AG04449 (cell line): Measurements from ENCODE around the gene KIDINS220.
A peak's percentile ranks its signal among the peaks of the same experiment; 100 is the strongest.

Experiments used
- CTCF ChIA-PET: fragments of 350-600 bp; formaldehyde crosslinking; extraction: SDS; loops from one replicate; lab custom pipeline; 2021; ENCODE audit warnings: antibody characterized with exemption; lab: Yijun Ruan, JAX
- POLR2A ChIA-PET: fragments of 400-600, 350-600 bp; formaldehyde crosslinking; extraction: SDS; loops from one replicate; lab custom pipeline; 2020; ENCODE audit warnings: antibody characterized with exemption, inconsistent platforms; lab: Yijun Ruan, JAX
- DNase-seq: peaks from one replicate; pipeline ENCODE4 v3.0.0-alpha.2; 2010; ENCODE audit warnings: low read depth, low spot score
- H3K4me3 ChIP-seq: 2 replicates; pipeline ENCODE4 v1.5.1; 2011; ENCODE audit warnings: low read depth, mild to moderate bottlenecking, control low read depth, low read length
- TF ChIP-seq, protein P1 (sequence below): IDR thresholded peaks from one replicate; pipeline ENCODE4 v1.5.1; 2011; ENCODE audit warnings: mild to moderate bottlenecking, moderate library complexity, low read length, control low read depth, inconsistent platforms; ENCODE audit not compliant: insufficient read depth; ENCODE audit errors: missing control alignments

KIDINS220 gene

DNA sequence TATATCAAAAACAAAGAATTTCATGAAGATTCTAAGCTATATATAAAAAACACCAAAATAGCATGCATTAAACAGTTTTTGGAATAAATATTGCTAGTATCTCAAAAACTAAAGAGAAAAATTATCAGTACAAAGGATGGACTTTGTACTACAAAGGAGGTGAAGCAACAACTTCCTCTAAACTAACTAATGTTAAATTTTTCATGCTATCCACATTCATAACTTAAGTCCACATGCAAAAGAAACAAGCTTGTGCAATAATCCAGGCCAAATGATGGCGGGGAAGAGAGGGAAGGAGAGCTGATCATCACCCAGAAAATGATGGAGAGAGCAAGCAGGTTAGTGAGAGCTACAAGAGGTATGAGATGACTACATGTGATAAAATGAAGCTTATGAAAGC, 70.1 kb downstream of the KIDINS220 start:
- no peak overlapping the region for H3K4me3 ChIP-seq
- TF ChIP-seq, protein P1, sequence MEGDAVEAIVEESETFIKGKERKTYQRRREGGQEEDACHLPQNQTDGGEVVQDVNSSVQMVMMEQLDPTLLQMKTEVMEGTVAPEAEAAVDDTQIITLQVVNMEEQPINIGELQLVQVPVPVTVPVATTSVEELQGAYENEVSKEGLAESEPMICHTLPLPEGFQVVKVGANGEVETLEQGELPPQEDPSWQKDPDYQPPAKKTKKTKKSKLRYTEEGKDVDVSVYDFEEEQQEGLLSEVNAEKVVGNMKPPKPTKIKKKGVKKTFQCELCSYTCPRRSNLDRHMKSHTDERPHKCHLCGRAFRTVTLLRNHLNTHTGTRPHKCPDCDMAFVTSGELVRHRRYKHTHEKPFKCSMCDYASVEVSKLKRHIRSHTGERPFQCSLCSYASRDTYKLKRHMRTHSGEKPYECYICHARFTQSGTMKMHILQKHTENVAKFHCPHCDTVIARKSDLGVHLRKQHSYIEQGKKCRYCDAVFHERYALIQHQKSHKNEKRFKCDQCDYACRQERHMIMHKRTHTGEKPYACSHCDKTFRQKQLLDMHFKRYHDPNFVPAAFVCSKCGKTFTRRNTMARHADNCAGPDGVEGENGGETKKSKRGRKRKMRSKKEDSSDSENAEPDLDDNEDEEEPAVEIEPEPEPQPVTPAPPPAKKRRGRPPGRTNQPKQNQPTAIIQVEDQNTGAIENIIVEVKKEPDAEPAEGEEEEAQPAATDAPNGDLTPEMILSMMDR = no peak
- no peak for DNase-seq
- ChIA-PET CTCF (interaction anchor here (1.9 kb wide), 1 partner anchor 1564 kb away, joined by 3 read pairs; no protein-coding TSS in a partner anchor), POLR2A (no interaction called here)

DNA sequence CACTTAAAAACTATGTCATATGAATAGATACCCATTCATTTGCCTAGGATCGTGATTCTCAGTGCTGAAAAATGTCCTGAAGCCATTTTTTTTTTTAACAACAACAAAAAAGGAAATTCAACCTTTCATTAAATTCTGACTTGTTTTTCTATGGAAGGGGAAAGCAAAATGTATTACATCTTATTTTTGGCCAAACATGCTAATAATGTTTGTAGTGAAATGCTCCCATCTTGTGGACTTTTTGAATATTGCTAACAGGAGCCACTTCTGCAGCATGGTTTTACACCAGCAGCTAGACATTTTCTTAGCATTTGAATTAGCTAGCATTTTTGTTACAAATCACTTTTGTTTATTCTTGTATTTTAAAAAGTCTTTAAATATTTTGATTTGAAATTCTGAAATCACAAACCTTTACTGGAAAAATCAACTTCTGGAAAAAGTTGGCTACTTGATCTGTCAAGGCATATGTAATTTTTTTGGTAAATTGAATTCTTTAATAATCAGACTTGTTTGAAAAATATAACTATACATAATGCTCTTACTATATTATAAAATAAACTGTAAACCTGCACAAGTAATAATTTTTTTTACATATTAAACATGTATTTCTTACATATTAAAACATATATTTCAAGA, 75.8 kb downstream of the KIDINS220 start:
- TF ChIP-seq, protein P1 = peak; percentile 43
- ChIA-PET POLR2A (no interaction called here), CTCF (interaction anchor here (0.6 to 2.7 kb wide), 13 partner anchors 8 to 1666 kb away, joined by 3 to 10 read pairs (median 3); no protein-coding TSS in a partner anchor)
- no peak for DNase-seq
- no peak overlapping the region for H3K4me3 ChIP-seq

DNA sequence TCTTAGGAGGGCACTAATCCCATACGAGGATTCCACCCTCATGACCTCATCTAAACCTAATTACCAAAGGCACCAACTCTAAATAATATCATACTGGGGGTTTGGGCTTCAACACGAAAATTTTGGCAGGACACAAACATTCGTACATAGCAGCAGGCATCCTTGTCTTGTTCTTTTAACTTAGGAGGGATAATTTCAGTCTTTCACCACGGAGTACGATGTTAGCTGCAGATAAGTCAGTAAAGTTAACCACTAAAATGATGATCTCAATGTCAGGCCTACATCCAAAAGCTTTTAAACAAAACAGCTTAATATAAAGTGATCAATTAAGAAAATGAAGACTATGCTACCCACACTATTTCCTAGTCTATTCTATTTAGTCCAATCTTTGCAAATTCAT, 80.7 kb downstream of the KIDINS220 start:
- no peak overlapping the region for H3K4me3 ChIP-seq
- TF ChIP-seq, protein P1 = no peak
- DNase-seq = no peak
- ChIA-PET CTCF (interaction anchor here (0.7 to 1.2 kb wide), 2 partner anchors 9 to 1660 kb away, joined by 3 to 4 read pairs; no protein-coding TSS in a partner anchor), POLR2A (no interaction called here)

DNA sequence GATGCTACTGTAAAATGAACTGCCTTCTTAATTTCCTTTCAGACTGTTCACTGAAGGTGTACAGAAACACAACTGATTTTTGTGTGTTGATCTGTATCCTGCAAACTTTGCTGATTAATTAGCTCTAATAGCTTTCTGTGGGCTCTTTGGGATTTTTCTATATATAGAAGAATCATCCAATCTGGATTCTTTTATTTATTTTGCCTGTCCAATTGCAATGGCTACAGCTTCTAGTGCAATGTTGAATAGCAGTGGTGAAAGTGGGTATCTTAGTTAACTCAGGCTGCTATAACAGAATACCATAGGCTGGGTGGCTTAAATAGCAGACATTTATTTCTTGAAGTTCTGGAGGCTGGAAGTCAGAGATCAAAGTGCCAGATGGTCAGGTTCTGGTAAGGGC, 81.2 kb downstream of the KIDINS220 start:
- no peak overlapping the region for H3K4me3 ChIP-seq
- ChIA-PET POLR2A (no interaction called here), CTCF (interaction anchor here (1.2 kb wide), 1 partner anchor 10 kb away, joined by 3 read pairs; no protein-coding TSS in a partner anchor)
- DNase-seq = no peak
- TF ChIP-seq, protein P1 = no peak

DNA sequence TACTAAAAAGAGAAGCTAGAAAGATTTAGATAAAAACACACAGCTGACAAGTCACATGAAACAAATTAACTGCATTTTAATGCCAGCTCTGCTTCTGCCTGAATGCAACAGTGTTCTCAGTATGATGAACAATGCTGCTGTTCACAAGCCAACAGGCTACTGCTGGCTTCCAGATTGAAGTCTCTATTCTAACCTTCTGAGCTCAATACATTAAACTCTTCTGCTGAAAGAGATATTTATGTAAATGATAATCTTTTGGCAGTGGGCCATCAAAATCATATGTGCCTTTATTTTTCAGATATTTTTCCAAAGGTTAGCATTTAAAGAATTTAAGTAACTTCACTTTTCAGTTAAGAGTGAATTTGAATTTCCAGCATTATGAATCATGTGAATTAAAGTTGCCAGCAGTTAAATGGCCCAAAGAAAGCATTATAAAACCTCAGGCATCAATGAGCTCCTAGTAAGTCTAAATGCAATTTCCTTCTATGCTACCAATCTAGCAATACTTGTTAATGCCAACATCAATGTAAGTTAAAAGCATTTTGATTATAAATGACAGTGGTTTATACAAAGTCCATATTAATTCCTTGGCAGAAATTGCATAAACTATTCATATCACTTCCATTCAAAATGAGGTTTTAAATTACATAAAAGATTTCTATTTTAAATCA, 83.2 kb downstream of the KIDINS220 start:
- CTCF ChIA-PET = interaction anchor here (1.4 to 1.5 kb wide), 2 partner anchors 9 to 1327 kb away, joined by 4 read pairs; no protein-coding TSS in a partner anchor

More for the DNA sequence above, 83.2 kb downstream of the KIDINS220 start:
- POLR2A ChIA-PET = interaction anchor here (0.5 kb wide), 1 partner anchor 70 kb away, joined by 3 read pairs; no protein-coding TSS in a partner anchor
- DNase-seq = no peak
- no peak overlapping the region for H3K4me3 ChIP-seq
- TF ChIP-seq, protein P1 = no peak
